Measurements from ENCODE around the gene PSMB5. TPM values are rescaled to one million over a fixed set of nuclear protein-coding genes. Genes with fewer than 3 reads are reported as not detected.

The PSMB5 gene
- total RNA-seq, 1 experiment from 2014 or later = 523 TPM

- no peak for DNase-seq (ENCODE audit: low read depth)
Measured at GRCh38 chr14:23058654-23059504, 24.2 kb upstream of the PSMB5 start.

GRCh38 chr14:23057757-23058653 lies 23.3 kb upstream of the PSMB5 start:
- peak; percentile 95 for DNase-seq (ENCODE audit: low read depth)

GRCh38 chr14:23056956-23057756 lies 22.5 kb upstream of the PSMB5 start, which contains the start of gene CDH24:
TSS of gene CDH24 (minus strand) at chr14:23057520. CDS start at chr14:23055733, 1,787 bp downstream.
- peak; percentile 85 for DNase-seq (ENCODE audit: low read depth)

DNA sequence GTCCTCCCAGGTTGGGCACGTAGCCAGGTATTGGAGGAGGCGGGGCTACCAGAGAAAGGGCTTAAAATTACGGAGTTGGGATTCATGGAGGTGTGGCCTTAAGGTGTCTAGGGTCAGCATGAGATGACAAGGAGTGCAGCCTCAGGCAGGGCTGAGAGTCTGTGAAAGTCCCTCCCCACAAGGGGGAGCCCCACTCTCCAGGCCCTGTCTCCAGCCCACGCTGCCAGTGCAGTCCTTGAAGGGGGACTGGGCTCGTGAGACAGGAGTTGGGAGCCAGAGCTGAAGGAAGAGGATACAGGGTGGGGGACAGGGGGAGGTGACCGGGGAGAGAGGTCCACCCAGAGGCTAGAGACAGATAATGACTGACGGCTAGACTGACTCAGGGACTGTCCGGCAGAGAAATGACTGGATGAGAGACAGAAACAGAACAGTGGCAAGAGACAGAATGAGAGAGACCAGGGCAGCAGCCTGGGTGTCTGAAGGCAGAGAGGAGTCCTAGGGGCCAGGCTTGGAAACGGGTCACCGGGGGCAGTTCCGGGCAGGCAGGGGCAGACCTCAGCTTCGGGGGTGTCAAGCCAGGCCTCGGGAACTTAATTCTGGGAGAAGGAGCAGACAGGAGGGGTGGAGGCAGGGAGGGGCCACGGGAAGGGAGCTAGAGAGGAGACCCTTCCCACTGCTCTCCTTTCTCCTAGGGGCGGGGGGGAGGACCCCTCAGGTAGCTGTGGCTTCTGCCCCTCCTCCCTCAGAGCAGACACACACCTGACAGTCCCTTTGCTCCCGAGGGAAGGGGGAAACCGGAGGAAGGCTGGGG lies 21.6 kb upstream of the PSMB5 start:
- peak; percentile 84 for DNase-seq (ENCODE audit: low read depth)

- DNase-seq (ENCODE audit: low read depth) = peak; percentile 45
Measured at GRCh38 chr14:23055621-23056144, 21.0 kb upstream of the PSMB5 start.

GRCh38 chr14:23055147-23055550 lies 20.4 kb upstream of the PSMB5 start:
- DNase-seq (ENCODE audit: low read depth) = no peak

DNA sequence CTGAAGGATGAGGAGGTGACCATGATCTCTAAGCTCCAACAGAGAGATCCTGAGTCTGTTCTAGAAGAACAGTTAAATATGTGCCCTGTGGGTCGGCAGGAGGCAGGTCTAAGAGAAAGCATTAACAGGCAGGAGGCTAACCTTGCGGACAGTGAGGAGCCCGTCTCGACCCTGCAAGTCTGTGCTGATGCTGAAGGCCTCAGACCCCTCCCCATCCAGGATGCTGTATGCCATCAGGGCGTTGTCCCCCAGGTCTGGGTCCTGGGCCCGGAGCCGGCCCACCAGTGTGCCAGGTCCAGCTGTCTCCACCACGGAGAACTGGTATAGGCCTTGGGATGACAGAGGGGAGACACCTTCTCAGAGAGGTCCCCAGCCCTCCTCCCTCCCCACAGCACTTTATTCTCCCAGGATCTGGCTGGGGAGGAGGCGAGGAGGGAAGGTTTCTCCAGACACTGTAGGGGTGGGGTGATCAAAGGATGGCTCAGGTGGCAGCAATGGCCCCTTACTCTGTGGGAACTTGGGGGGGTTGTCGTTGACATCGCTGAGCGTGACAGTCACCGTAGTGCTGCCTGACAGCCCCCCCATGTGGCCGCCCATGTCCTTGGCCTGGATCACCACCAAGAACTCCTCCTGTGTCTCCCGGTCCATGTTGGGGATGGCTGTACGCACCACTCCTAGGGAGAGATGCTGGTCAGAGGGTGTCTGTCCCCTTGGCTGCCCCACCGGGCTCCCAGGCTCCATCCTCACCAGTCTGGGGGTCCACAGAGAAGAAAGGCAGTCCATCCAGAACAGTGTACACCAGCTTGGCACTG lies 19.5 kb upstream of the PSMB5 start:
- DNase-seq (ENCODE audit: low read depth) = peak; percentile 30

DNA sequence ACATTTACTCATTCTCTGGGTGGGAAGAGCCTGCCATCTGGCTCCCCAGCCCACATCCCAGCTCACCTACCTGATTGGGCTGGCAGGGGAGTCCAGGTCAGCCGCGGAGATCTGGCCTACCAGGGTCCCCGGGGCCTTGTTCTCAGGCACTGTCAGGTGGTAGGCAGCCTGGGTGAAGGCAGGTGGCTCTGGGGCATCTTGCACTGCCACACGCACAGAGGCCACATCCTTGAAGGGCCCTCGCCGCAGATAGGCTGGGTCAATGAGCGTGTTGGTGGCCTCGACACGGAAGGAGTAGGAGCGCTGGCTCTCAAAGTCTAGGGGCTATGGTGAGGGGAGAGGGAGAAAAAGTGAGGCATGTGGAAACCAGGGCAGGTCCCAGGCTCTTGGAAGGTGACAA lies 18.7 kb upstream of the PSMB5 start:
- DNase-seq (ENCODE audit: low read depth) = no peak

DNA sequence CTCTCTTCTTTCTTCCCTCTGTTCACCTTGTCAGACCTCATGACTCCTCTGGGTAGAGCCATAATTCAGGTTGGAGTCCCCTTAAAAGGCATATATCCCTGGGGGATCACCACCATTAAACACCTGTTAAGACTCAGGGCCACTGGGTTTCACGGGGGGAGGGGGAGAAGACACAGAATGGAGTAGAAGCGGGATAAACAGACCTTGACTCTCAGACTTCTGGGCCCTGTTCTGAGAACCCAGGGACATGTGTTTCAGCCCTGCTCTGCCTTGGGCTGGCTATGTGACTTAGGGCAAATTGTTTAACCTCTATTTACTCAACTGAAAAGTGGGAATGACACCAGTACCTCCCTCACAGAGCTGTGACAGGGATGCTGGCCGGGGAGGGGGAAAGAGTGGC lies 18.0 kb upstream of the PSMB5 start:
- no peak for DNase-seq (ENCODE audit: low read depth)

GRCh38 chr14:23052182-23052623 lies 17.5 kb upstream of the PSMB5 start:
- DNase-seq (ENCODE audit: low read depth) = peak; percentile 35

GRCh38 chr14:23051141-23052057 lies 16.7 kb upstream of the PSMB5 start:
- DNase-seq (ENCODE audit: low read depth) = no peak

- no peak for DNase-seq (ENCODE audit: low read depth)
Measured at GRCh38 chr14:23049011-23049410, 14.3 kb upstream of the PSMB5 start.

DNA sequence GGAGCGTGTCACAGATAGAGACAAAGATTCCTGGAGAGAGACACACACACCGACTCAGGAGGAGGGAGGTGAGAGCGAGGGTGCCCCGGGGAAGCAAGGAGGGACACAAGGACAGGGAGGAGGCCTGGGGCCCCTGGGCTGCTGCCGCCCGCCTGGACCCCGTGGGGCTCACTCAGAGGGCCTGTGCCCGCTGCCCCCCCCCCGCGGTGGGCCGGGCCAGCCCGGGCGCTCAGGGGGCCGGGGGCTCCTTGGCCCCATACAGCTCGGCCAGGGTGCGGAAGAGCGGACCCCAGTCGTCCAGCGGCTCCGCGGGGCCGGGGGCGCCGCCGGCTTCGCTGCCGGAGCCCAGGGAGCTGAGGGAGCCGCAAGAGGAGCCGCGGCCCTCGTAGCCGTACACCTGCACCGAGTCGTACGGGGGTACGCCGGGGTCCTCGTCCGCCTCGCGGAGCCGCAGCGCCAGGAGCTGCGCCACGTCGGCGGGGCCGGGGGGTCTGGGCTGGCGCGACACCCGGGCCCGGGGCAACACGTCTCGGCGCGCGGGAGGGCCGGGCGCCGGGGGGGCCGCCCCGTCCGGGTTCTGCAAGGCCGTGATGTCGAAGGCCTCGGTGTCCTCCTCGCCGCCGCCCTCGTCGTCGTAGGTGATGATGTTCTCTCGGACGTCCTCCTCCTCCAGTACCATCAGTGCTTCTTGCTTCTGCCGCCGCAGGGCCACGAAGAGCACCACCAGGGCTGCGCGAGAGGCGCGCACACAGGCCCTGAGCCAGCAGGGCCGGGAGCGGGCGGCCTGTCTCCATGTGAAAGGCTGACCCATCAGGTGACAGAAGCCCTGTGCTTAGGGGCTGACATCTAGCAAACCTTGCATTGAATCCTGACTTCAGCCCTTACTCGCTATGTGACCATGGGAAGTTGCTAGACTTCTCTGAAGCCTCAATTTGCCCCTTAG lies 13.3 kb upstream of the PSMB5 start:
- DNase-seq (ENCODE audit: low read depth) = no peak

- peak; percentile 69 for DNase-seq (ENCODE audit: low read depth)
Measured at GRCh38 chr14:23047034-23047634, 12.4 kb upstream of the PSMB5 start.

GRCh38 chr14:23045419-23046357 lies 11.0 kb upstream of the PSMB5 start:
- no peak for DNase-seq (ENCODE audit: low read depth)

DNA sequence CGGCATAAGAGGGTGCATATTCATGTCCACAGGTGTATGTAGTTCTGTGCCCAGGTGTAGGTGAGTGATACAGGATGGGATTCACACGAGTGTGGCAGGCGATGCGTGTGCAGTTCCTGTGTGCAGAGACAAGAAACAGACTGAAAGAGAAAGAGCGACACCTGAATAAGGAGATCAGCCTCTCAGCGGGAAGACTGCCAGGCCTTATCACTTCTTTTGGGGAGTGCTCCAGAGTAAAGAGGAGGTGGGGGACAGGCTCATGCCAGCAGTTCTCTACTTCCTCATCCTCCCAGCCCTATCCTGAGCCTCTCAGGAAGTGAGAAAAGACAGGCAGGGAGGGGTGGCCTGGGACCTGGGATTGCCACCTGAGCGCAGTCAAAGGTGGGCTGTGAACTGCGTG lies 10.1 kb upstream of the PSMB5 start:
- DNase-seq (ENCODE audit: low read depth) = no peak

Data from Daoy (cell line).